GM19043 (cell line): ENCODE data around the gene FGF21.
"Not testable (repeated sequence)": the region's sequence is repeated elsewhere in the genome, so short reads cannot be mapped to it uniquely, and the experiment has no call there.

ENCODE experiments used
- ATAC-seq: cut with Tn5 transposase; IDR thresholded peaks from one replicate; pipeline ENCODE4 v1.9.1; 2021; ENCODE audit warnings: low read depth; ENCODE audit not compliant: unreplicated experiment

Gene FGF21

DNA sequence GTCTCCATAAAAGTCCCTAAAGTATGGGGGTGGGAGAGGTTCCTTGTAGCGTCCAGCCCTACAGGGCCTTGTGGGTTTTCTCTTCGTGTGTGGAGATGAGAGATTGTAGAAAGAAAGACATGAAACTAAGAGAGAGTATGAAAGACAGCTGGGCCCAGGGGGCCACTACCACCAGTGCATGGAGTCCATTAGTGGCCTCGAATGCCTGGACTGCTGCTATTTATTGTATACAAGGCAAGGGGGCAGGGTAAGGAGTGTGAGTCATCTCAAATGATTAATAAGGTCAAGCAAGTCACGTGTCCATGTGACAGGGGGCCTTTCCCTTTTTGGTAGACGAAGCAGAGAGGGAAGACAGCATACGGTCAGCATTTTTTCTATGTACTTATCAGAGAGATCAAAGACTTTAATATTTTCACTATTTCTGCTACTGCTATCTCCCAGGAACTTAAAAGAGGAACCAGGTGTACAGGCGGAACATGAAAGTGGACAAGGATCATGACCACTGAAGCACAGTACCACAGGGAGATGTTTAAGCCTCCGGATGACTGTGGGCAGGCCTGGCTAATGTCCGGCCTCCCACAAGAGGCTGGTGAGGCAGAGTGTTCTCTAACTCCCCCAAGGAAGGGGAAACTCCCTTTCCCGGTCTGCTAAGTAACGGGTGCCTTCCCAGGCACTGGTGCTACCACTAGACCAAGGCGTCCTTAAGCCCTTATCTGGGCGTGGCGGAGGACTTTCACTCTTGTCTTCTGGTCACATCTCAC lies 25.5 kb downstream of the FGF21 start:
- no peak for ATAC-seq

DNA sequence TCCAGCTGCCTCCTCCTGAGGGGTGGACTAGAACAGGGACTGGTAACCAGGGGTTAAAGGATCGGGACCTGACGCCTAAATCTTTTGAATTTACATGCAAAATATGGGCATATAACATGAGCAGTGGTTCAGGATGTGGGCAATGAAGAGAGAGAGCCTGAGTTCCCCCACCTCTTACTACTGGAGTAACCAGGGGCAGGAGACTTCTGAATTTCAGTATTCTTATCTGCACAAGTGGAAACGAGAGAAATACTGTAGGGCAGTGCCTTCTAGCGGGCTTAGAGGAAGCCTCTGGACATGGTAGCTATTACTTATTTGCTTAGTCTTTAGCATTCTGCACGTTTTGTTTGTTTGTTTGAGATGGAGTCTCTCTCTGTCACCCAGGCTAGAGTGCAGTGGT lies 29.2 kb downstream of the FGF21 start:
- ATAC-seq, result no peak

GRCh38 chr19:48786422-48786821 lies 31.1 kb downstream of the FGF21 start:
- ATAC-seq, result not testable (repeated sequence)

- ATAC-seq, result not testable (repeated sequence)
These were observed 32.0 kb downstream of the FGF21 start for GRCh38 chr19:48787331-48787730.

- ATAC-seq, result no peak
These were observed 37.9 kb downstream of the FGF21 start for GRCh38 chr19:48793271-48793670.

DNA sequence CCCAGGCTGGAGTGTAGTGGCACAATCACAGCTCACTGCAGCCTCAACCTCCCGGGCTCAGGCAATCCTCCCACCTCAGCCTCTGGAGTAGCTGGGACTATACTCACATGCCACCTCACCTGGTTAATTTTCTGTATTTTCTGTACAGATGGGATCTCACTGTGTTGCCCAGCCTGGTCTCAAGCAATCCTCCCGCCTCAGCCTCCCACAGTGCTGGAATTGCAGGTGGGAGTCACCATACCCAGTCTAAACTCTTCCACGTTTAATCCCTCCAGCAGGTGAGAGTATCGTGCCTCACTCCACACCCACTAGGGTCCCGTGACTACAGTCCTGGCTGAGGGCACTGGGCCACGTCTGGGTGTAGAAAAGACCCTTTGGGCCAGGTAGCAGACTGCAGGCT lies 39.0 kb downstream of the FGF21 start:
- no peak for ATAC-seq

DNA sequence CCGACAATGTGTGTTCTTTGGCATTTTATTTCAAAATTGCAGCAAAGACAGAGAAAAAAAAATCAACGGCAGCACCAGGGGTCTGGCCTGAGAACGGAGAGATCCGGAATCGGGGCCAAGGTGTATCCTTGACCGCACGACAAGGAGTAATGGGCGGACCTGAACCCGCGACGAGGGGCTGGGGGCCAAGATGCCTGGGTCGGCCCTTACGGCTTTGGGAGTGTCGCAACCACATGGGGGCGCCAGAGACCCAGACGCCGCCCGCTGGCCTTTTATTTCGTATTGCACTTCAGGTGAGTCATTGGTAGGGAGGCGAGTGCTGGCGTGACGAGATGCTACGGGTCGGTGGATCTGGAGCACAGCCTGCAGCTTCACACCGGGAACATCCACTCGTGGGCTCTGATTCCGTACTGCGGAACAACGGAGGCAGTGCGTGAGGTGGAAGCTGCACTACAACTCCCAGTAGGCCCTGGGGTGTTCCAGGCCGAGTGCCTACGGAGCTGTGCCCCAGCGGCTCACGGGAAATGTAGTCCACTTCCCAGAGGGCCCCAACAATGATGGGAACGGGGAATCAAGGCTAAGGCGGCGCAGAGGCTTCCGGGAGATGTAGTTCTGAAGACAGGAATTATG lies 39.8 kb downstream of the FGF21 start:
- ATAC-seq, result no peak

- ATAC-seq, result no peak
These were observed 40.4 kb downstream of the FGF21 start for GRCh38 chr19:48795685-48796070.

GRCh38 chr19:48796298-48797083 lies 41.2 kb downstream of the FGF21 start:
- ATAC-seq, result no peak

DNA sequence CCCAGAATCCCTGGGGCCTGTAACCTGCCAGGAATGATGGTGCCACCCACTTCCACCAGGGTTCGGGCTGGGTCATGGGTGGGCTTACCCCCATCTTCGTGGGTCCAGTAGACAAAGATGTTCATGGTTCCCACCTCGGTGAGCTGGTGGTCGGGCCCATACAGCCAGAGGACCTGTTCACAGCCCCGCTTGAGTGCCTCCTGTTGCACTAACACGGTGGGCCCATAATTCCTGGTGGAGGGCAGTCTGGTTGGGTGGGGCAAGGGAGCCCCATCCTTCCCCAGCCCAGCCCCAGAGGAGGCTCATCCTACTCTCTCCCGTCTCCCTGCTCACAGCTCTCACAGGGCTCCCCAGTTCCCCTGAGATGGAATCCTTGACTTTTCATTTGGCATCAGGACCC lies 41.8 kb downstream of the FGF21 start:
- ATAC-seq, result no peak

DNA sequence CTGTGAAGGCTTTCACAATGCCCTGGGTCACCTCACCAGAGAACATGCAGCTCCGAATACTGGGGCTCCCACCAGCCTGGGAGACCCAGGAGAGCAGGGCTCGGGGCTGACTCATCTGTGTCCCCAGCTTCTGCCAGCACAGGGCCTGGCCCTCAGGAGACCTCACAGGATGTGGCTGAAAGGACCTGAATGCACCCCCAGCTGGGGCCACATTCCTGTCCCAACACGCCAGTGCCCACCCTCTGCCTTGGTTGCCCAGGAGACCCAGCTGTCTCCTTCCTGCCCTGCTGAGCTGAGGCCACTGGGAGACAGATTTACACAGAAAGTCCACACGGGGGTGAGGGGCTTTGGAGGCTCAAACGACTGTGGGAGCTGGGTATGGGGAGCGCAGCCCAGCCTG lies 43.6 kb downstream of the FGF21 start:
- no peak for ATAC-seq

GRCh38 chr19:48799358-48800300 lies 44.3 kb downstream of the FGF21 start:
- no peak for ATAC-seq

- no peak for ATAC-seq
These were observed 47.3 kb downstream of the FGF21 start for GRCh38 chr19:48802623-48803022.

DNA sequence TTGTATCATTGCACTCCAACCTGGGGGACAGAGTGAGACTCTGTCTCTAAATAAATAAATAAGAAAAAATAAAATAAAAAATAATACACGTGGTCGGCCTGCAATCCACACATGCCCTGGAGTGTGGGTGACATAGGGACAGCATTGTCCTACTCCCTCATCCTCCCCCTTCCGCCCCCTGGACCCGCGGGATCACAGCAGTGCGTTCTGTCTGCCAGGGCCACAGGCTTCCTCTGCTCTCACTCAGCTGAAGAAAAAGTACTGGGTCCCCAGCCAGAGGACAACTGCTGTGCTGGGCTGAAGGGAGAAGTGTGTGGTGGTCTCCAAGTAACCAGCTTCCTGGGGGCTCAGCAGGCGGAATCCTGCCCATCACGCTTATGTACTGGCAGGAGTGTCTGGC lies 49.2 kb downstream of the FGF21 start:
- ATAC-seq, result no peak

DNA sequence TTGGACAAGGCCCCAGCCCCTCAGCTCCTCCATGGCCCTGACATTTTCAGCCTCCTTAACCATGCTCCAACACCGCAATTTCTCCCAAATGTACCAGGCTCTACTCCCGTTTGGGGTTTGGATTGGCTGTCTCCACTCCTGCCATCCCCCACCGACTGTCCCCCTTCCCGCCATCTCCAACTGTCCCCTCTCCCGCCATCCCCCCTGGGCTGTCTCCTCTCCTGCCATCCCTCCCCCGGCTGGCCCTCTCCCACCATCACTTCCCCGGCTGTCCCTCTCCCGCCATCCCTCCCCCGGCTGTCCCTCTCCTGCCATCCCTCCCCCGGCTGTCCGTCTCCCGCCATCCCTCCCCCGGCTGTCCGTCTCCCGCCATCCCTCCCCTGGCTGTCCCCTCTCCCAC lies 50.1 kb downstream of the FGF21 start:
- no peak for ATAC-seq

GRCh38 chr19:48806518-48806817 lies 51.1 kb downstream of the FGF21 start:
- ATAC-seq, result no peak

GRCh38 chr19:48806818-48807589 lies 51.7 kb downstream of the FGF21 start:
- no peak for ATAC-seq

DNA sequence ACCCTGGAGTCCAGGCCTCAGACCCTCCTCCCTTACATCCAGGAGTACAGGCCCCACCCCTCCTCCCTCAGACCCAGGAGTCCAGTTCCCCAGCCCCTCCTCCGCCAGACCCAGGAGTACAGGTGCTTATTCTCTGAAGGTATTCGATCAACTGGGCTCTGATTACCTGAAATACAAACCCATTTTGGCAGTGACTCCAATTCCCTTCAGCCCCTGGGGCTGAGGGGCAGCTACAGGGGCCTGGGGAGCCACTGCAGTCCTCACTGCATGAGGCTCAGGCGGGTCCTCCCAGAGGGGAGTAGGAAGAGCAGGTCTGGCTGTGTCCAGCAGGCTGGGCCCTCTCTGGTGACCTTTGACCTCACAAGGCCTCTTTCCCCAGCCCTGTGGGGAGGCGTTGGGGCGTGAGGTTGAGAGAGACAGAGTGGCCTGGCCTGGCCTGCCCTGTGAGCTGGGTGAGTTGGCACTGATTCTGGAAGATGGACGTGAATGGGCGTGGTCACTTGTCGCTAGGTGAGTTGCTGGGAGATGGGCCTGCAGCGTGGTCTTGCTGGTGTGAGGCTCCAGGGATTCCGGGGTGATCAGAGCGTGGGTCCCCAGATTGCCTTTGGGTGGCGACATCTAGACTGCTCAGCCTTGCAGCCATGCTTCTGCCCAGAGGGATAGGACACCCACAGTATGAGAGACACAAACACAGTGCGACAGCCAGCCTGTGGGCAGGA lies 52.4 kb downstream of the FGF21 start:
- ATAC-seq, result no peak
